Parathyroid adenoma (tissue), 2 donors: Measurements from ENCODE around the gene SENP5.

Experiments used
- H2AFZ ChIP-seq: fragments of 300-600 bp; sonication (generic); one replicate; pipeline ENCODE4 v1.7.0; 2017; ENCODE audit warnings: antibody characterized with exemption, mild to moderate bottlenecking
- H3K27ac ChIP-seq: fragments of 300-600 bp; sonication (generic); one replicate; pipeline ENCODE4 v1.7.0; 2017
- H3K27me3 ChIP-seq: fragments of 300-600 bp; sonication (generic); one replicate; pipeline ENCODE4 v1.7.0; 2017; ENCODE audit warnings: low read length; ENCODE audit not compliant: control insufficient read depth, insufficient read depth
- H3K36me3 ChIP-seq: fragments of 300-600 bp; sonication (generic); one replicate; pipeline ENCODE4 v1.7.0; 2017; ENCODE audit warnings: low read length; ENCODE audit not compliant: control insufficient read depth, insufficient read depth
- H3K4me1 ChIP-seq: fragments of 300-600 bp; sonication (generic); one replicate; pipeline ENCODE4 v1.7.0; 2017; ENCODE audit warnings: control low read depth
- H3K4me2 ChIP-seq: fragments of 300-600 bp; sonication (generic); one replicate; pipeline ENCODE4 v1.7.0; 2017; ENCODE audit warnings: low read length
- H3K4me3 ChIP-seq: fragments of 300-600 bp; sonication (generic); one replicate; pipeline ENCODE4 v1.7.0; 2017; ENCODE audit warnings: low read depth, low read length
- H3K79me2 ChIP-seq: fragments of 300-600 bp; sonication (generic); one replicate; pipeline ENCODE4 v1.7.0; 2017; ENCODE audit warnings: control low read depth
- H3K9ac ChIP-seq: fragments of 300-600 bp; sonication (generic); one replicate; pipeline ENCODE4 v1.7.0; 2017; ENCODE audit warnings: mild to moderate bottlenecking
- H3K9me3 ChIP-seq: fragments of 300-600 bp; sonication (generic); one replicate; pipeline ENCODE4 v1.7.0; 2017; ENCODE audit warnings: low read length; ENCODE audit not compliant: control insufficient read depth
- CTCF ChIP-seq: fragments of 300-600 bp; sonication (generic); IDR thresholded peaks from one replicate; pipeline ENCODE4 v1.7.0; 2017; ENCODE audit warnings: antibody characterized with exemption, mild to moderate bottlenecking
- donor health status: primary hyperparathyroidism.

The SENP5 gene

DNA sequence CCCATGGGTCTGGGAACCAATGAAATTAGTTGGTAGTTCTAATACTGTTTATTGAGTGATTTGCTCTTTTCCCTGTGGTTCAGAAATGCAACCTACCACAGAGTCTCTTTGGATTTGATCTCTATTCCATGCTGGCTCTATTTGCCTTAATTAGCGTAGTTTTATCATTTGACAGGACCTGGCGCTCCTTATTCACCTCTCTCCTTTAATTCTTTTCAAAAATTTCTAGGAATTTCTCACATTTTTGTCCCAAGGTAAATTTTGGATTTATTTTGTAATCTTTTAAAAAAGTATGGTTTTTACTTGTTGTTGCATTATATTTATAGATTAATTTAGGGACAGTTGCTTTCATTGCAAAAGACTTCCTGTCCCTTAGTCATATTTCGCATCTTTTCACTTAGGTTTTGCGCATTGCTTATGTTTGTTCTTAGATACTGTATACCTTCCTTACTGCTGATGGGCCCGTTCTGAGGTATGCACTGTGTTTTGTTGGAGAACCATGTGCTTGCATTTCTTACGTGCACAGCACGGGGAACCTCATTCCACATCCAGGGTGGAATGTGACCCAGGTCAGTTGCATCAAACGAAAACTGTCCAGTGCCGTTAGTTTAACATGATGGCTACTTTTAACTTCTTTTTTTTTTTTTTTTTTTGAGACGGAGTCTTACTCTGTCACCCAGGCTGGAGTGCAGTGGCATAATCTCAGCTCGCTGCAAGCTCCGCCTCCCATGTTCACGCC is 27.0 kb downstream of the SENP5 start:
- Histone ChIP-seq H3K9me3 (no peaks in the 10 kb centered on the region), H3K27ac (no peak overlapping the region), H3K4me2 (no peak overlapping the region), H3K4me1 (peaks cover 11% of the 10 kb centered on the region), H2AFZ (no peak overlapping the region), H3K9ac (no peak overlapping the region), H3K79me2 (peaks cover 46% of the 10 kb centered on the region), H3K4me3 (no peak overlapping the region), H3K27me3 (no peaks in the 10 kb centered on the region), H3K36me3 (no peaks in the 10 kb centered on the region)
- TF ChIP-seq CTCF: no peak

GRCh38 chr3:196896229-196896628 is 28.5 kb downstream of the SENP5 start:
- no peak overlapping the region for H3K4me2 ChIP-seq
- no peaks in the 10 kb centered on the region for H3K36me3 ChIP-seq
- H3K27me3 ChIP-seq: no peaks in the 10 kb centered on the region
- H3K27ac ChIP-seq: no peak overlapping the region
- H2AFZ ChIP-seq: no peak overlapping the region
- no peak overlapping the region for H3K9ac ChIP-seq
- no peak overlapping the region for H3K4me3 ChIP-seq
- H3K4me1 ChIP-seq: peaks cover 11% of the 10 kb centered on the region
- no peaks in the 10 kb centered on the region for H3K9me3 ChIP-seq
- TF ChIP-seq CTCF: no peak
- H3K79me2 ChIP-seq: peaks cover 37% of the 10 kb centered on the region

- peaks cover 6% of the 10 kb centered on the region for H3K4me1 ChIP-seq
- TF ChIP-seq CTCF: no peak
These were observed 34.0 kb downstream of the SENP5 start for GRCh38 chr3:196901768-196902167.

GRCh38 chr3:196902296-196902695 is 34.6 kb downstream of the SENP5 start:
- Histone ChIP-seq H3K9ac (no peak overlapping the region), H3K27ac (no peak overlapping the region), H3K4me3 (no peak overlapping the region), H3K4me2 (no peak overlapping the region), H2AFZ (no peak overlapping the region), H3K36me3 (no peaks in the 10 kb centered on the region), H3K27me3 (no peaks in the 10 kb centered on the region), H3K4me1 (peaks cover under 1% of the 10 kb centered on the region), H3K79me2 (peaks cover 4% of the 10 kb centered on the region), H3K9me3 (no peaks in the 10 kb centered on the region)
- no peak for TF ChIP-seq CTCF

More at GRCh38 chr3:196901768-196902167, 34.0 kb downstream of the SENP5 start:
- no peak overlapping the region for H3K4me3 ChIP-seq
- no peaks in the 10 kb centered on the region for H3K27me3 ChIP-seq
- peaks cover 4% of the 10 kb centered on the region for H3K79me2 ChIP-seq
- H3K9me3 ChIP-seq: no peaks in the 10 kb centered on the region
- no peak overlapping the region for H2AFZ ChIP-seq
- H3K9ac ChIP-seq: no peak overlapping the region
- no peaks in the 10 kb centered on the region for H3K36me3 ChIP-seq
- H3K4me2 ChIP-seq: no peak overlapping the region
- no peak overlapping the region for H3K27ac ChIP-seq

- Histone ChIP-seq H3K4me3 (no peak overlapping the region), H3K79me2 (no peaks in the 10 kb centered on the region), H3K36me3 (no peaks in the 10 kb centered on the region), H3K4me2 (no peak overlapping the region), H3K9ac (no peak overlapping the region), H3K27me3 (no peaks in the 10 kb centered on the region), H3K9me3 (no peaks in the 10 kb centered on the region), H2AFZ (no peak overlapping the region), H3K27ac (no peak overlapping the region), H3K4me1 (no peaks in the 10 kb centered on the region)
- TF ChIP-seq CTCF: no peak
These were observed 36.0 kb downstream of the SENP5 start for GRCh38 chr3:196903740-196904139.
